ENCODE data around the gene EYS. TPM values are rescaled to one million over a fixed set of nuclear protein-coding genes. Genes with fewer than 3 reads are reported as not detected.
"Not testable (repeated sequence)": the region's sequence is repeated elsewhere in the genome, so short reads cannot be mapped to it uniquely, and the experiment has no call there.

EYS gene
- total and polyA plus RNA-seq, 3 experiments from 2014 or later: not detected

DNA sequence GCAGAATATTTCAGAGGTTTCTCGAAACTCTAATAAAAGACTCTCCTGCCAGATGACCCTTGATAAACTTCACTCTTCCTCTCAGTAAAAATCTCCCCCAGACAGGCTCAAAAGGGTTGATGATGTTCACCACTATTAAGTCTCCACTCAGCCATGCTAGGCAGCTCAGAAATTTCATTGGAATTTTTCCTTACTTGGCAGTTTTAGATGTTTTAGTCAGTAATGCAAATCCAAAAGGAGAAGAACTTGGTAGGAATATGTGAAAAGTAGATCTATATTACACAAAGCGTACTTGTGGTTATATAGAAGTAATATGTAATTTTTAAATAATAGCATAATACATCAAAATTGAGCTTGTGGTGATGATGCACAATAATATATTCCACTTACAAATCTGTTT, 1738.4 kb downstream of the EYS start:
- Histone ChIP-seq H3K4me3 (ENCODE audit: low read length) (no peak overlapping the region), H3K4me1 (ENCODE audit: insufficient read depth, low read length) (no peaks in the 10 kb centered on the region), H3K36me3 (ENCODE audit: insufficient read depth, low read length) (no peaks in the 10 kb centered on the region), H3K27ac (ENCODE audit: low read depth, low read length) (no peak overlapping the region), H3K27me3 (ENCODE audit: insufficient read depth, low read length, poor library complexity, severe bottlenecking) (no peaks in the 10 kb centered on the region), H3K9me3 (ENCODE audit: low read length) (no peaks in the 10 kb centered on the region)
- no peaks in the 10 kb centered on the region for H3K27me3 Mint-ChIP-seq
- ChIA-PET CTCF (no interaction called here), POLR2A (no interaction called here)
- no peak for DNase-seq
- peaks cover 0 to 4% (median 0%) of the 10 kb centered on the region in 5 donors for H3K9me3 Mint-ChIP-seq
- H3K4me3 Mint-ChIP-seq: no peak overlapping the region
- no peaks in the 10 kb centered on the region for H3K36me3 Mint-ChIP-seq
- no peak overlapping the region for H3K27ac Mint-ChIP-seq
- no peaks in the 10 kb centered on the region for H3K4me1 Mint-ChIP-seq

- no peaks in the 10 kb centered on the region for H3K4me1 Mint-ChIP-seq
- DNase-seq: no peak
- ChIA-PET POLR2A (no interaction called here), CTCF (no interaction called here)
- Histone ChIP-seq H3K4me1 (ENCODE audit: insufficient read depth, low read length) (no peaks in the 10 kb centered on the region), H3K36me3 (ENCODE audit: insufficient read depth, low read length) (no peaks in the 10 kb centered on the region), H3K27ac (ENCODE audit: low read depth, low read length) (no peak overlapping the region), H3K9me3 (ENCODE audit: low read length) (no peaks in the 10 kb centered on the region), H3K27me3 (ENCODE audit: insufficient read depth, low read length, poor library complexity, severe bottlenecking) (no peaks in the 10 kb centered on the region), H3K4me3 (ENCODE audit: low read length) (no peak overlapping the region)
- no peak overlapping the region for H3K4me3 Mint-ChIP-seq
- no peak overlapping the region for H3K27ac Mint-ChIP-seq
- H3K36me3 Mint-ChIP-seq: no peaks in the 10 kb centered on the region
- no peaks in the 10 kb centered on the region for H3K27me3 Mint-ChIP-seq
- H3K9me3 Mint-ChIP-seq: peaks cover 0 to 9% (median 3%) of the 10 kb centered on the region in 5 donors
Measured at GRCh38 chr6:63964366-63964765, 1742.7 kb downstream of the EYS start.

- CTCF ChIA-PET: no interaction called here
- Mint-ChIP-seq H3K27me3 (no peaks in the 10 kb centered on the region), H3K36me3 (no peaks in the 10 kb centered on the region), H3K27ac (no peak overlapping the region), H3K9me3 (peaks cover 0 to 10% (median 5%) of the 10 kb centered on the region in 5 donors), H3K4me1 (no peaks in the 10 kb centered on the region), H3K4me3 (no peak overlapping the region)
- POLR2A ChIA-PET: no interaction called here
- Histone ChIP-seq H3K4me1 (ENCODE audit: insufficient read depth, low read length) (no peaks in the 10 kb centered on the region), H3K36me3 (ENCODE audit: insufficient read depth, low read length) (no peaks in the 10 kb centered on the region), H3K4me3 (ENCODE audit: low read length) (no peak overlapping the region), H3K9me3 (ENCODE audit: low read length) (no peaks in the 10 kb centered on the region), H3K27me3 (ENCODE audit: insufficient read depth, low read length, poor library complexity, severe bottlenecking) (no peaks in the 10 kb centered on the region), H3K27ac (ENCODE audit: low read depth, low read length) (no peak overlapping the region)
- no peak for DNase-seq
Measured at GRCh38 chr6:63963769-63964315, 1743.2 kb downstream of the EYS start.

GRCh38 chr6:63953336-63954021, 1753.5 kb downstream of the EYS start:
- H3K4me3 Mint-ChIP-seq; H3K36me3 Mint-ChIP-seq; H3K4me3 ChIP-seq (ENCODE audit: low read length); H3K36me3 ChIP-seq (ENCODE audit: insufficient read depth, low read length); H3K9me3 Mint-ChIP-seq; H3K9me3 ChIP-seq (ENCODE audit: low read length); H3K27me3 ChIP-seq (ENCODE audit: insufficient read depth, low read length, poor library complexity, severe bottlenecking); H3K27ac ChIP-seq (ENCODE audit: low read depth, low read length); DNase-seq; H3K27ac Mint-ChIP-seq; H3K4me1 ChIP-seq (ENCODE audit: insufficient read depth, low read length); H3K4me1 Mint-ChIP-seq; CTCF ChIA-PET; H3K27me3 Mint-ChIP-seq; POLR2A ChIA-PET: not testable (repeated sequence)

- DNase-seq: no peak
- no peak overlapping the region for H3K27ac Mint-ChIP-seq
- H3K36me3 ChIP-seq (ENCODE audit: insufficient read depth, low read length): no peaks in the 10 kb centered on the region
- H3K27me3 ChIP-seq (ENCODE audit: insufficient read depth, low read length, poor library complexity, severe bottlenecking): no peaks in the 10 kb centered on the region
- no peaks in the 10 kb centered on the region for H3K9me3 ChIP-seq (ENCODE audit: low read length)
- no peaks in the 10 kb centered on the region for H3K4me1 ChIP-seq (ENCODE audit: insufficient read depth, low read length)
- H3K4me3 Mint-ChIP-seq: no peak overlapping the region
- H3K27ac ChIP-seq (ENCODE audit: low read depth, low read length): no peak overlapping the region
- H3K4me1 Mint-ChIP-seq: no peaks in the 10 kb centered on the region
- POLR2A ChIA-PET: no interaction called here
- H3K4me3 ChIP-seq (ENCODE audit: low read length): no peak overlapping the region
- no peaks in the 10 kb centered on the region for H3K27me3 Mint-ChIP-seq
- peaks cover 0 to 2% (median 0%) of the 10 kb centered on the region in 5 donors for H3K9me3 Mint-ChIP-seq
- H3K36me3 Mint-ChIP-seq: no peaks in the 10 kb centered on the region
- CTCF ChIA-PET: no interaction called here
Measured at GRCh38 chr6:63947792-63948529, 1759.1 kb downstream of the EYS start.

- Histone ChIP-seq H3K27ac (ENCODE audit: low read depth, low read length) (no peak overlapping the region), H3K9me3 (ENCODE audit: low read length) (no peaks in the 10 kb centered on the region), H3K4me1 (ENCODE audit: insufficient read depth, low read length) (no peaks in the 10 kb centered on the region), H3K4me3 (ENCODE audit: low read length) (no peak overlapping the region), H3K27me3 (ENCODE audit: insufficient read depth, low read length, poor library complexity, severe bottlenecking) (no peaks in the 10 kb centered on the region), H3K36me3 (ENCODE audit: insufficient read depth, low read length) (no peaks in the 10 kb centered on the region)
- POLR2A ChIA-PET: no interaction called here
- CTCF ChIA-PET: no interaction called here
- no peak for DNase-seq
- Mint-ChIP-seq H3K36me3 (no peaks in the 10 kb centered on the region), H3K4me3 (no peak overlapping the region), H3K27me3 (no peaks in the 10 kb centered on the region), H3K4me1 (no peaks in the 10 kb centered on the region), H3K9me3 (peaks cover 0 to 2% (median 0%) of the 10 kb centered on the region in 5 donors), H3K27ac (no peak overlapping the region)
Measured at GRCh38 chr6:63945987-63946386, 1761.0 kb downstream of the EYS start.

- H3K27ac Mint-ChIP-seq: no peak overlapping the region
- no peaks in the 10 kb centered on the region for H3K36me3 Mint-ChIP-seq
- no peaks in the 10 kb centered on the region for H3K9me3 ChIP-seq (ENCODE audit: low read length)
- H3K4me3 ChIP-seq (ENCODE audit: low read length): no peak overlapping the region
- peaks cover 0 to 6% (median 3%) of the 10 kb centered on the region in 5 donors for H3K9me3 Mint-ChIP-seq
- no peaks in the 10 kb centered on the region for H3K4me1 ChIP-seq (ENCODE audit: insufficient read depth, low read length)
- ChIA-PET POLR2A (no interaction called here), CTCF (no interaction called here)
- H3K27me3 Mint-ChIP-seq: no peaks in the 10 kb centered on the region
- H3K36me3 ChIP-seq (ENCODE audit: insufficient read depth, low read length): no peaks in the 10 kb centered on the region
- no peaks in the 10 kb centered on the region for H3K27me3 ChIP-seq (ENCODE audit: insufficient read depth, low read length, poor library complexity, severe bottlenecking)
- no peak overlapping the region for H3K27ac ChIP-seq (ENCODE audit: low read depth, low read length)
- H3K4me1 Mint-ChIP-seq: no peaks in the 10 kb centered on the region
- DNase-seq: no peak
- no peak overlapping the region for H3K4me3 Mint-ChIP-seq
Measured at GRCh38 chr6:63943826-63944225, 1763.2 kb downstream of the EYS start.

GRCh38 chr6:63941747-63942470, 1765.1 kb downstream of the EYS start:
- no peaks in the 10 kb centered on the region for H3K9me3 ChIP-seq (ENCODE audit: low read length)
- Mint-ChIP-seq H3K36me3 (no peaks in the 10 kb centered on the region), H3K4me1 (no peaks in the 10 kb centered on the region), H3K4me3 (no peak overlapping the region), H3K27ac (no peak overlapping the region), H3K27me3 (no peaks in the 10 kb centered on the region), H3K9me3 (peaks cover 0 to 6% (median 3%) of the 10 kb centered on the region in 5 donors)
- no peak overlapping the region for H3K4me3 ChIP-seq (ENCODE audit: low read length)
- no peak overlapping the region for H3K27ac ChIP-seq (ENCODE audit: low read depth, low read length)
- CTCF ChIA-PET: no interaction called here
- no peaks in the 10 kb centered on the region for H3K27me3 ChIP-seq (ENCODE audit: insufficient read depth, low read length, poor library complexity, severe bottlenecking)
- H3K36me3 ChIP-seq (ENCODE audit: insufficient read depth, low read length): no peaks in the 10 kb centered on the region
- POLR2A ChIA-PET: no interaction called here
- no peaks in the 10 kb centered on the region for H3K4me1 ChIP-seq (ENCODE audit: insufficient read depth, low read length)
- no peak for DNase-seq

Data from CD8-positive, alpha-beta memory T cell (primary cell).